ENCODE data around the gene ALX3. TPM values are rescaled to one million over a fixed set of nuclear protein-coding genes. Genes with fewer than 3 reads are reported as not detected.

The ALX3 gene
- polyA plus RNA-seq, 1 donor (not counting 4 experiments of a cell fraction or from before 2014, with no cell fraction given): not detected

GRCh38 chr1:110088739-110089316 lies 18.4 kb upstream of the ALX3 start:
- Histone ChIP-seq H2AFZ (ENCODE audit: control insufficient read depth, low read length) (no peak overlapping the region), H3K36me3 (ENCODE audit: control insufficient read depth in 2 of 2, extremely low read depth in 1 of 2, insufficient read depth in 2 of 2, low read length in 2 of 2) (no peaks in the 10 kb centered on the region), H3K27me3 (ENCODE audit: control insufficient read depth, extremely low read depth, insufficient read depth, low read length) (peaks cover 62% of the 10 kb centered on the region), H3K4me3 (ENCODE audit: control insufficient read depth in 2 of 3, extremely low read depth in 1 of 3, insufficient read depth in 2 of 3, low read depth in 1 of 3, low read length in 3 of 3) (no peak overlapping the region), H3K4me2 (ENCODE audit: control insufficient read depth, extremely low read depth, insufficient read depth, low read depth, low read length) (no peak overlapping the region), H3K79me2 (ENCODE audit: control insufficient read depth, insufficient read depth, low read length) (no peaks in the 10 kb centered on the region), H3K27ac (ENCODE audit: control insufficient read depth, insufficient read depth, low read length) (no peak overlapping the region), H3K9ac (ENCODE audit: control insufficient read depth, extremely low read depth, insufficient read depth, low read length) (no peak overlapping the region), H4K20me1 (ENCODE audit: control insufficient read depth, extremely low read depth, insufficient read depth, low read length) (no peaks in the 10 kb centered on the region), H3K4me1 (ENCODE audit: control insufficient read depth, extremely low read depth, insufficient read depth, low read length) (peaks cover 3% of the 10 kb centered on the region), H3K9me1 (ENCODE audit: control insufficient read depth, extremely low read depth, insufficient read depth, low read length) (no peaks in the 10 kb centered on the region), H3K9me3 (ENCODE audit: control insufficient read depth, low read depth, low read length) (no peaks in the 10 kb centered on the region)
- FAIRE-seq: no peak
- no peak for DNase-seq (ENCODE audit: low read depth, low spot score)
- dilution Hi-C loops (cut with MboI; ENCODE audit: extremely low pct_ligation_motif_present, low sequenced_read_pairs): no loop called here
- TF ChIP-seq CTCF (optimal IDR thresholded peaks at IDR 0.05 in 1 of 3, IDR thresholded peaks at IDR 0.05 in 1 of 3, conservative IDR thresholded peaks at IDR 0.05 in 1 of 3; ENCODE audit: extremely low read depth in 1 of 3, insufficient read depth in 2 of 3, low read length in 3 of 3): no peak
- TF ChIP-seq EZH2 (IDR thresholded peaks at IDR 0.05; ENCODE audit: low read length): no peak

DNA sequence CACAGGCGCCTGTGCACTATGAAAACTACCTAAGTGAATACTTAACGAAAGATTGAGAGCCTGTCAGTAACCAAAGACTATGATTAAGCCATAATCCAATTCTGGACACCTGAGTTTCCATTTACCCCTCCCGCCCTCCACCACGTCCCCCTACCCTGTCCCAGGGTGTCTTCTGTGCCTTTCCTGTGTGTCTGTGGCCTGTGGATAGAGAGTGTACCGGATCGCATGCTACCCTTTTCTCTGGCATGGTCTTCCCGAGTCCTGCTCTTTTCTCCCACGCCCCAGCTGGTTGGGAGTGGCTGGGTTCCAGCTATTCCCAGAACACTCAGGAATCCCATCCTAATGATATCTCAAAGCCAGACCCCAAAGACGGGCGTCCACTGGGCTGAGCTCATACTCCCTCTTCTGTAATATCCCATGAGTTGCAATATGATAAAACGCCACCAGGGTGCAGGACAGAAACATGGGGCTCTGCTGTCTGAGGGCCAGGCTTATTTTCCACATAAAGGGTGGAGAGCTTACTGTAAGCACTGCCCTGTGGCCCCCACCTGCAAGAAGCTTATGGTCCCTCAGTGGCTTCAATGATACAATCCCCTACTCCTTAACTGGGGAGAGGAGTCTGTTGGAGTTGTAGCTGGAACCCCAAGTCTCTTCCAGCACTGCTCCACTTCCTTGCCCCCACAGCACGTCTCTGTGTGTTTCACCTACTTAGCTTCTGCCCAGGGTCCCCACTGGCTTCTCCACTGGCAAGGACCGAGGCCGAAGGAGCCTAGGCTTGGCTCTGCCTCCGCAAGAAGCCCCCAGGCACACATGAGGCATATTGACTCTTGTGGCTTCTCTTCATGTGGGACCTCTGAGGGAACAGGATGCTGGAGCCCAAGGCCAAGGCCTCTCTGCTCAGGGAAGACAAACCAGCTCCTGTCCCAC lies 17.6 kb upstream of the ALX3 start:
- Histone ChIP-seq H3K4me1 (ENCODE audit: control insufficient read depth, extremely low read depth, insufficient read depth, low read length) (peaks cover 6% of the 10 kb centered on the region), H3K4me3 (ENCODE audit: control insufficient read depth in 2 of 3, extremely low read depth in 1 of 3, insufficient read depth in 2 of 3, low read depth in 1 of 3, low read length in 3 of 3) (no peak overlapping the region), H3K79me2 (ENCODE audit: control insufficient read depth, insufficient read depth, low read length) (no peaks in the 10 kb centered on the region), H2AFZ (ENCODE audit: control insufficient read depth, low read length) (no peak overlapping the region), H3K9me1 (ENCODE audit: control insufficient read depth, extremely low read depth, insufficient read depth, low read length) (no peaks in the 10 kb centered on the region), H3K9me3 (ENCODE audit: control insufficient read depth, low read depth, low read length) (no peaks in the 10 kb centered on the region), H3K36me3 (ENCODE audit: control insufficient read depth in 2 of 2, extremely low read depth in 1 of 2, insufficient read depth in 2 of 2, low read length in 2 of 2) (no peaks in the 10 kb centered on the region), H3K27me3 (ENCODE audit: control insufficient read depth, extremely low read depth, insufficient read depth, low read length) (peaks cover 64% of the 10 kb centered on the region), H4K20me1 (ENCODE audit: control insufficient read depth, extremely low read depth, insufficient read depth, low read length) (no peaks in the 10 kb centered on the region), H3K4me2 (ENCODE audit: control insufficient read depth, extremely low read depth, insufficient read depth, low read depth, low read length) (no peak overlapping the region), H3K9ac (ENCODE audit: control insufficient read depth, extremely low read depth, insufficient read depth, low read length) (no peak overlapping the region), H3K27ac (ENCODE audit: control insufficient read depth, insufficient read depth, low read length) (no peak overlapping the region)
- FAIRE-seq (peak; percentile 65), DNase-seq (ENCODE audit: low read depth, low spot score) (no peak)
- TF ChIP-seq EZH2 (IDR thresholded peaks at IDR 0.05; ENCODE audit: low read length) (no peak), CTCF (optimal IDR thresholded peaks at IDR 0.05 in 1 of 3, IDR thresholded peaks at IDR 0.05 in 1 of 3, conservative IDR thresholded peaks at IDR 0.05 in 1 of 3; ENCODE audit: extremely low read depth in 1 of 3, insufficient read depth in 2 of 3, low read length in 3 of 3) (peak; percentile 50 to 71 (median 68))
- dilution Hi-C loops (cut with MboI; ENCODE audit: extremely low pct_ligation_motif_present, low sequenced_read_pairs): no loop called here

Data from keratinocyte (primary cell).